ENCODE measurements around the gene GSTA2.

GSTA2 gene

GRCh38 chr6:52704060-52704459 lies 59.2 kb downstream of the GSTA2 start:
- no peak overlapping the region for H3K27ac ChIP-seq
- no peak overlapping the region for H3K9ac ChIP-seq
- no peak overlapping the region for H3K4me2 ChIP-seq (ENCODE audit: low read length)

More at GRCh38 chr6:52704060-52704459, 59.2 kb downstream of the GSTA2 start:
- Histone ChIP-seq H3K4me3 (ENCODE audit: low read depth, low read length) (no peak overlapping the region), H3K4me1 (no peaks in the 10 kb centered on the region), H3K36me3 (ENCODE audit: control insufficient read depth, insufficient read depth, low read length) (no peaks in the 10 kb centered on the region), H3K27me3 (ENCODE audit: control insufficient read depth, insufficient read depth, low read length) (no peaks in the 10 kb centered on the region), H2AFZ (no peak overlapping the region), H3K9me3 (ENCODE audit: control insufficient read depth, low read length) (no peaks in the 10 kb centered on the region), H3K79me2 (no peaks in the 10 kb centered on the region)
- TF ChIP-seq, protein P1, sequence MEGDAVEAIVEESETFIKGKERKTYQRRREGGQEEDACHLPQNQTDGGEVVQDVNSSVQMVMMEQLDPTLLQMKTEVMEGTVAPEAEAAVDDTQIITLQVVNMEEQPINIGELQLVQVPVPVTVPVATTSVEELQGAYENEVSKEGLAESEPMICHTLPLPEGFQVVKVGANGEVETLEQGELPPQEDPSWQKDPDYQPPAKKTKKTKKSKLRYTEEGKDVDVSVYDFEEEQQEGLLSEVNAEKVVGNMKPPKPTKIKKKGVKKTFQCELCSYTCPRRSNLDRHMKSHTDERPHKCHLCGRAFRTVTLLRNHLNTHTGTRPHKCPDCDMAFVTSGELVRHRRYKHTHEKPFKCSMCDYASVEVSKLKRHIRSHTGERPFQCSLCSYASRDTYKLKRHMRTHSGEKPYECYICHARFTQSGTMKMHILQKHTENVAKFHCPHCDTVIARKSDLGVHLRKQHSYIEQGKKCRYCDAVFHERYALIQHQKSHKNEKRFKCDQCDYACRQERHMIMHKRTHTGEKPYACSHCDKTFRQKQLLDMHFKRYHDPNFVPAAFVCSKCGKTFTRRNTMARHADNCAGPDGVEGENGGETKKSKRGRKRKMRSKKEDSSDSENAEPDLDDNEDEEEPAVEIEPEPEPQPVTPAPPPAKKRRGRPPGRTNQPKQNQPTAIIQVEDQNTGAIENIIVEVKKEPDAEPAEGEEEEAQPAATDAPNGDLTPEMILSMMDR (IDR thresholded peaks at IDR 0.05), result no peak
